SU-DHL-6 (cell line): ENCODE data around the gene SLC9C1.
"Not testable (repeated sequence)": the region's sequence is repeated elsewhere in the genome, so short reads cannot be mapped to it uniquely, and the experiment has no call there.

Experiments used
- H2AFZ ChIP-seq: fragments of 200-600 bp; sonication (generic); 2 replicates; pipeline ENCODE4 v1.6.1; 2014; ENCODE audit warnings: low read depth, mild to moderate bottlenecking, moderate library complexity, mixed read lengths, antibody characterized with exemption, low read length; ENCODE audit not compliant: severe bottlenecking
- H3F3A ChIP-seq: fragments of 200-600 bp; shearing (Covaris generic); 2 replicates; pipeline ENCODE4 v1.6.0; 2016; ENCODE audit warnings: antibody characterized with exemption, mild to moderate bottlenecking; ENCODE audit not compliant: insufficient read depth
- H3K27ac ChIP-seq: fragments of 200-600 bp; sonication (generic); 2 replicates; pipeline ENCODE4 v1.5.1; 2016; ENCODE audit warnings: low read depth, mild to moderate bottlenecking, low read length, moderate library complexity, mixed read lengths
- H3K27me3 ChIP-seq: fragments of 200-600 bp; sonication (generic), shearing (Covaris generic); 2 replicates; pipeline ENCODE4 v1.6.0; 2014; ENCODE audit warnings: mild to moderate bottlenecking, low read length
- H3K36me3 ChIP-seq: fragments of 200-600 bp; sonication (generic); 2 replicates; pipeline ENCODE4 v1.6.1; 2014; ENCODE audit warnings: mild to moderate bottlenecking, low read length, mixed read lengths
- H3K4me2 ChIP-seq: fragments of 300-600, 200-600 bp; shearing (Covaris generic), sonication (generic); 2 replicates; pipeline ENCODE4 v1.6.0; 2014; ENCODE audit warnings: low read length, low read depth, mild to moderate bottlenecking; ENCODE audit not compliant: poor library complexity, severe bottlenecking
- H3K4me3 ChIP-seq: fragments of 200-600 bp; sonication (generic); 2 replicates; pipeline ENCODE4 v1.5.1; 2014; ENCODE audit warnings: antibody characterized with exemption, low read length, mild to moderate bottlenecking, mixed read lengths; ENCODE audit not compliant: insufficient read depth, poor library complexity, severe bottlenecking
- H3K79me2 ChIP-seq: fragments of 200-600 bp; sonication (generic); 2 replicates; pipeline ENCODE4 v1.6.1; 2014; ENCODE audit warnings: mild to moderate bottlenecking, low read length, moderate library complexity; ENCODE audit not compliant: insufficient read depth
- H3K9ac ChIP-seq: fragments of 200-600 bp; sonication (generic); 2 replicates; pipeline ENCODE4 v1.7.0; 2014; ENCODE audit warnings: mild to moderate bottlenecking, low read length
- H3K9me2 ChIP-seq: fragments of 200-600 bp; sonication (generic); replicated peaks from 2 replicates; pipeline ENCODE4 v1.6.1; 2014; ENCODE audit warnings: low read length; ENCODE audit not compliant: insufficient read depth
- H3K9me3 ChIP-seq: fragments of 200-600 bp; sonication (generic); 2 replicates; pipeline ENCODE4 v1.6.1; 2014; ENCODE audit warnings: low read length, mixed read lengths; ENCODE audit not compliant: insufficient read depth
- H4K20me1 ChIP-seq: fragments of 200-600 bp; sonication (generic); 2 replicates; pipeline ENCODE4 v1.6.1; 2014; ENCODE audit warnings: low read depth, mild to moderate bottlenecking, antibody characterized with exemption, low read length, moderate library complexity, mixed read lengths
- CTCF ChIP-seq: fragments of 200-600 bp; sonication (generic); IDR thresholded peaks from one replicate; pipeline ENCODE4 v1.5.1; 2017; ENCODE audit warnings: antibody characterized with exemption, mild to moderate bottlenecking, low read length, moderate library complexity; ENCODE audit not compliant: insufficient read depth, poor library complexity, severe bottlenecking
- EZH2phosphoT487 ChIP-seq: fragments of 200-600 bp; sonication (generic), shearing (Covaris generic); conservative IDR thresholded peaks from 2 replicates; pipeline ENCODE4 v1.6.1; 2018; ENCODE audit warnings: mild to moderate bottlenecking, antibody characterized with exemption, low read length, moderate library complexity, mixed read lengths

Gene SLC9C1

GRCh38 chr3:112187300-112187699, 106.7 kb downstream of the SLC9C1 start:
- Histone ChIP-seq H3K9me3 (0 out of 2 replicates have a peak, but pooled peaks cover 5% of the 10 kb centered on the region), H3K79me2 (no peaks in the 10 kb centered on the region), H3K27ac (no peak overlapping the region), H3K4me3 (no peak overlapping the region), H3K9me2 (no peaks in the 10 kb centered on the region), H3K36me3 (no peaks in the 10 kb centered on the region), H3K9ac (no peak overlapping the region), H3F3A (0 out of 2 replicates have a peak, but pooled peaks cover 4% of the 10 kb centered on the region), H3K27me3 (no peaks in the 10 kb centered on the region), H2AFZ (no peak overlapping the region), H4K20me1 (no peaks in the 10 kb centered on the region), H3K4me2 (no peak overlapping the region)
- TF ChIP-seq CTCF (no peak), EZH2phosphoT487 (no peak)

- H3K4me2 ChIP-seq, H3K4me3 ChIP-seq, H2AFZ ChIP-seq: not testable (repeated sequence)
Measured at GRCh38 chr3:112185423-112186035, 108.5 kb downstream of the SLC9C1 start.

GRCh38 chr3:112175646-112176045, 118.4 kb downstream of the SLC9C1 start:
- H3K79me2 ChIP-seq, result no peaks in the 10 kb centered on the region
- no peak overlapping the region for H3K4me2 ChIP-seq
- H3F3A ChIP-seq, result no peaks in the 10 kb centered on the region
- H3K36me3 ChIP-seq, result no peaks in the 10 kb centered on the region
- no peak for TF ChIP-seq EZH2phosphoT487
- TF ChIP-seq CTCF, result no peak
- no peaks in the 10 kb centered on the region for H4K20me1 ChIP-seq
- H3K9me2 ChIP-seq, result no peaks in the 10 kb centered on the region
- H3K4me3 ChIP-seq, result no peak overlapping the region
- H3K9me3 ChIP-seq, result no peaks in the 10 kb centered on the region
- H3K9ac ChIP-seq, result no peak overlapping the region
- no peak overlapping the region for H2AFZ ChIP-seq
- H3K27me3 ChIP-seq, result no peaks in the 10 kb centered on the region
- H3K27ac ChIP-seq, result no peak overlapping the region

More at GRCh38 chr3:112185423-112186035, 108.5 kb downstream of the SLC9C1 start:
- not testable (repeated sequence) for H3K27ac ChIP-seq, H3K27me3 ChIP-seq, H4K20me1 ChIP-seq, H3F3A ChIP-seq, H3K79me2 ChIP-seq, H3K36me3 ChIP-seq, H3K9me3 ChIP-seq, H3K9me2 ChIP-seq, H3K9ac ChIP-seq

GRCh38 chr3:112175037-112175436, 119.0 kb downstream of the SLC9C1 start:
- Histone ChIP-seq H3F3A (no peaks in the 10 kb centered on the region; the same call in 1 of the 2 replicates), H4K20me1 (no peaks in the 10 kb centered on the region), H3K27me3 (no peaks in the 10 kb centered on the region), H3K9me3 (no peaks in the 10 kb centered on the region), H3K4me2 (no peak overlapping the region), H3K27ac (no peak overlapping the region), H2AFZ (no peak overlapping the region), H3K36me3 (no peaks in the 10 kb centered on the region), H3K9me2 (no peaks in the 10 kb centered on the region), H3K79me2 (no peaks in the 10 kb centered on the region), H3K4me3 (no peak overlapping the region), H3K9ac (no peak overlapping the region)
- TF ChIP-seq CTCF (no peak), EZH2phosphoT487 (no peak)
